Caki2 (cell line): Measurements from ENCODE around the gene FAM124B. TPM values are rescaled to one million over a fixed set of nuclear protein-coding genes. Genes with fewer than 3 reads are reported as not detected.

Source experiments
- DNase-seq: peaks from one replicate; pipeline ENCODE4 v3.0.0-alpha.2; 2015; ENCODE audit warnings: low read depth
- in situ Hi-C: cut with HindIII; loops from 2 replicates; pipeline ENCODE4 v1.10.0; 2016; ENCODE audit warnings: low sequenced_read_pairs, low pct_unique_long_range_greater_than_20kb, mixed read lengths
- total RNA-seq: library from RNA; depleted of rRNA; stranded (reverse); fragments of >200 nt; shearing (Covaris generic); gene quantifications from 2 replicates; pipeline ENCODE4 v1.2.3, GENCODE V29; 2014; ENCODE audit warnings: low replicate concordance; rRNA removed

FAM124B gene
- total RNA-seq, 1 experiment from 2014 or later, result not detected

DNA sequence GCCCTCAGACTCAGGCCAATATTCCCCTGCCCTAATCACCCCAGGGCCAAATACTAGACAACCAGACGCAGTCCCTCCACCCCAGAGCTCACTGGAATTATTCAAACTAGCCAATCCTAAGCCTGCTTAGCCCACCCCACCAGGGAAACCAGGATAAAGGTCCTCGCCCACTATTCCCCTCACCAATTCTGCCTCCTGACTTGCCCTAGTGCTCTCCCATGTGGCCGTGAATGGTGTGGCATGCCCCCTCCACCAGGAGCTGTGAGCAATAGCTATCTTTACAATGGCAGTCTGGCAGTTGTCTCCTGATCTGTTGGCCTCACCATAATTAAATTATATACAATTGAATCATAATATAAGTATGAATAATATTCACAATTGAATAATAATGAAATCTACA is 42.3 kb downstream of the FAM124B start:
- in situ Hi-C loops, result no loop called here
- DNase-seq, result no peak

- in situ Hi-C loops, result no loop called here
- DNase-seq, result peak; percentile 30
These were observed 44.6 kb downstream of the FAM124B start for GRCh38 chr2:224357098-224357901.

DNA sequence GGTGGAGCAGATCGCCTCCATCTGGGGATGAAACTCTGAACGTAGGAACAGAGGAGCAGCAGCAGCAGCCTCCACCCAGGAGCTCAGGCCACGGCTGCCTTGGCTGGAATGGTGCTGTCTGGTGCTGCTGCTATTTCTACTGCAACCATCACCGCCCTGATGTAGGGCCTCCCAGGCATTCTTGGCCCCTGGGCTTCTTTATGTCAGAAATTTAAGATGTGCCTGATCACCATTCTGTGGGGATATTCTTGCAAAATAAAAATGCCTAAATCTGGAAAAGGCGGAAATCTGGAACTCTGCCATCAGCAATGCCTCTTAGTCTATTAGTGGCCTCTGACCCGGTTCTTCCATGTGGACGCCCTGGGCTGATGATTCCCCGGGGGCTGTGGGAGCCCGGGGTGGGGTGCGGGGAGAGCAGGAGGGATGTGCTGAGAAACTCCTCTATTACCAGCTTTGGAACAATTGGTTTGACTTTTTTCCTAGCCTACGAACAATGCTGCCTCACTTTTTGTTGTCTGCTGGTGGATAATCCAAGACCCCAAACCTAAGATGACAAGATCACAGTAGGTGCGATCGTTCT is 47.2 kb downstream of the FAM124B start:
- in situ Hi-C loops, result no loop called here
- DNase-seq, result no peak

DNA sequence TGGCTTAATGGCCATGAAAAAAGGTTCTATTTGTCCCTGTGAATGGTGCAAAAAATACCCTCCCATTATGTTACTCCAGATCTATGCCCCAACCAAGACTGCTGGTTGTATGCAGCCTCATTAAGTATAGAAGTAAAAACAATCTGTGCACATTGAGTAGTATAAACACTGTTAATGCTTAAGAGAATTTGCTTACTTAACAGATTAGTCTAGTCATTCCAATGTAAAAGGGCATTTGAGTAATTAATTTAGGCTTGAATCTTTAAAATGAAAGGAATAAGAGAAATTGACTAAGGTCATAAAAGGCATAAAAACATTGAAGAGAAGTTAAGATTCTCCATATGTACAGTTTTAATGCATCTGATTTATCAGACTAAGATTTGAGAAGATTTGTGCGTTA is 51.2 kb downstream of the FAM124B start:
- in situ Hi-C loops, result no loop called here
- no peak for DNase-seq

GRCh38 chr2:224349396-224349795 is 52.5 kb downstream of the FAM124B start:
- no peak for DNase-seq
- in situ Hi-C loops, result no loop called here

DNA sequence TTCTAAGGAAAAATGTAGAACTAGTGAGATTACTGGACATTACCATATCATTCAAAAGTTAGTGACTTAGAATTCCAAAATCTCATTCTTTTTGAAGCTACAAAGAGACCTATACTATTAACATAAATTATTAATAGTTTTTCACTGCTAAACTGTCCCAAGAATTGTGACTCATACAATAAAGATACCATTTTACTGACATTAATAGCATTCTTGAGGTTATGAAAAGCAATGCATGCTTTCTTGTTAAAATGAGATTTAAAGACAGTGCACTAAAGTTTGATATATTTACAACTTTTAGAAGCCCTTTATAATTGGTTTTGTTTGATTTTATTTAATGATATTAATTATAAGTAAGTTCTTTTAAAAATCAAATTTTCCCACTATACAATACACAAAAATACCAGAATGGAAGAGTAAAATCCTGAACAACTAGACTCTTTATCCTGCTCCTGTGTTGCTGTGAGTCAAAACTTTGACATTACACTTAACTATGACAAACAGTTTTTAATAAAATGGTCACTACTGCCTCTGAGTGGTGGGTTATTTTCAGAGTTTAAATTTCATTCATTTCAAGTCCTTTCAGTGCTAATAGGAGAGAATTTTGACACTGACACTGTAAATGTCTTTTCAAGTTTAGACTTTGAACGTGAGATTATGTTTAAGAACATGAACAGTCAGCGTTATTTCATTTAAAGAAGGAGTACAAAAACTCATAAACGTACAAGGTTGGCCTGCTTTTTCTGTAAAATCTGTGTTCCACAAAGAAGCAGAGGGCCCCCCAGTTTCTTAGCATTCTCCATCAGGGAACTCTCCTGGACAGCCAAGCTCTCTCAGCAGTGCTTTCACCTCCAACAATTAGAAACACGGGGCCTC is 54.5 kb downstream of the FAM124B start:
- DNase-seq, result no peak
- in situ Hi-C loops, result no loop called here

- in situ Hi-C loops, result no loop called here
- DNase-seq, result no peak
These were observed 56.4 kb downstream of the FAM124B start for GRCh38 chr2:224345492-224345891.

- no peak for DNase-seq
- in situ Hi-C loops, result no loop called here
These were observed 58.7 kb downstream of the FAM124B start for GRCh38 chr2:224343226-224343625.

DNA sequence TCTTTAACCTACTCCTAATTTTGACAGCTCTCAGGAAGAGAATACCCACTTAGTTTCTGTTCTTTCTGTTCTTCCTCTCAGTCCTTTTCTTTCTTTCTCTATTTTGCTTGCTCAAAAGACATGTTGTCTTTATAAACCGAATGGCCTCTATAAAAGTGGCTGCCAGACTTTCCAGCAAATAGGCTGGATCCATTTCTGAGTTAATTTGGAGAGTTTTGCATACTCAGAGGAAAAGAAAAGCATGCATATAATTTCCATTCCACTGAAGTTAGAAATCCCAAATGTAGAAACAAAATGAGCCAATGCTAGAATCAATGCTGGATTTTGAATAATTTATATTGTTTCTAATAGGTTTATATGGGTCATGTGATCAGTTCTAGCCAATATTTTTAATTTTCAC is 65.9 kb downstream of the FAM124B start:
- DNase-seq, result no peak
- in situ Hi-C loops, result no loop called here

GRCh38 chr2:224334726-224335125 is 67.2 kb downstream of the FAM124B start:
- in situ Hi-C loops, result no loop called here
- DNase-seq, result no peak

- in situ Hi-C loops, result no loop called here
- DNase-seq, result no peak
These were observed 68.0 kb downstream of the FAM124B start for GRCh38 chr2:224333726-224334482.

DNA sequence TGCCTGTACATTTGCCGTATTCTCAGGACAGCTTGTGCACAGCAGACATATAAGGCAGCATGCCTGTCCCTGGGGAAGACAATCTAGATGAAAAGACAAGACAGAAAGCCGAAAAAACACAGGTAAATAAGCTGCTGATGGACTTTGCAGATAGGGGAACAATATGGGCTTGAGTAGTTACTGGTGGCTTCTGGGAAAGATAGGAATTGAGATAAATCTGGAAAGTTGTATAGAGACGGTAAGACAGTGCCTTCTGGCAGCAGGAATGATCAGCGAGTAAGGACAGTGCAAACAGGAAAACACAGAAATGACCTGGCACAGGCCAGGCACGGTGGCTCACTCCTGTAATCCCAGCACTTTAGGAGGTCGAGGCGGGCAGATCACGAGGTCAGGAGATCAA is 70.2 kb downstream of the FAM124B start:
- in situ Hi-C loops, result no loop called here
- DNase-seq, result no peak

GRCh38 chr2:224328798-224329197 is 73.1 kb downstream of the FAM124B start:
- in situ Hi-C loops, result no loop called here
- no peak for DNase-seq

Other genes starting within 250 kb of the FAM124B start
- gene CUL3, start 183.3 kb upstream of the FAM124B start, total RNA-seq, result 63.0 and 78.6 TPM in 2 replicates